ENCODE measurements around the gene PTPRN2. TPM values are rescaled to one million over a fixed set of nuclear protein-coding genes. Genes with fewer than 3 reads are reported as not detected.

Gene PTPRN2
- total and polyA plus RNA-seq, 2 of the 13 experiments (the other 11 are each of a cell fraction or from before 2014, with no cell fraction given): 2.5 to 24.2 TPM

DNA sequence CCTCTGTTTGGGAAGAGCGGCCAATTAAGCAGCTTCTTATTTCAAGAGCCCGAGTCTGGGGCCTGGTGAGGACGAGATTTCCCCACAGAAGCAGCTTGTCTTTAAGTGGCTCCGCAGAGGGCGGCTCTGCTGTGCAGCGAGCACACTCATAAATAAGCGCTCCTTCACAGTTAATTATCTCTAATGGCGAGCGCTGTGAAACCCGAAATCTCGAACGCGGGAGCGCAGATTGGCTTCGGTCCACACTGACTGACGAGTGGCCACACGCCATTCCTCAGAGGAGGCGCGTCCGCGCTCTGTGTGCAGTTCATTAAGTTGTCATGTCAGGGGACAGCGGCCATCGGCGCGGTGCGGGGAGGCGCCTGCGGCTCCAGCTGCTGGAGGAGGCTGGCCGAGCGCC lies 689.9 kb downstream of the PTPRN2 start:
- intact Hi-C loops (cut with micrococcal nuclease; ENCODE audit: unreplicated experiment) (no loop called here), in situ Hi-C loops (cut with HindIII; ENCODE audit: extremely low pct_ligation_motif_present, low pct_unique_long_range_greater_than_20kb) (no loop called here)
- no peak overlapping the region for H3K4me3 ChIP-seq (replicated peaks in 1 of 3; ENCODE audit: insufficient read depth in 1 of 3, low read depth in 2 of 3, low read length in 3 of 3)
- ATAC-seq (no peak), DNase-seq (ENCODE audit: low spot score) (no peak), FAIRE-seq (no peak)
- no peaks in the 10 kb centered on the region for H3K9me3 ChIP-seq (ENCODE audit: low read length)
- BruUV-seq (replicated peaks): no TSS peak
- no peak for TF ChIP-seq CTCF (CRISPR knock-in tag; IDR thresholded peaks at IDR 0.05)
- TF ChIP-seq TOE1 (CRISPR knock-in tag; IDR thresholded peaks at IDR 0.05): no peak
- TF ChIP-seq ZNF552 (CRISPR knock-in tag; IDR thresholded peaks at IDR 0.05; ENCODE audit: borderline replicate concordance): no peak
- no peak for TF ChIP-seq SKIL (CRISPR knock-in tag; IDR thresholded peaks at IDR 0.05; ENCODE audit: borderline replicate concordance)
- no peak for TF ChIP-seq ZNF44 (CRISPR knock-in tag; IDR thresholded peaks at IDR 0.05)
- no peak overlapping the region for H3K9ac ChIP-seq (ENCODE audit: insufficient read depth, low read depth, low read length)
- no peak overlapping the region for H2AFZ ChIP-seq (ENCODE audit: low read length)
- ChIA-PET CTCF (ENCODE audit: low intra/inter-chr PET ratio, low total read pairs) (no interaction called here), POLR2A (no interaction called here)
- WGBS (ENCODE audit: low lambda C conversion rate): 94% methylated on average over 20 of the region's 30 CpGs
- no peak overlapping the region for H3K27ac ChIP-seq (ENCODE audit: extremely low read length, insufficient read depth, low read length)
- H3K36me3 ChIP-seq (replicated peaks in 1 of 2; ENCODE audit: control insufficient read depth in 1 of 2, insufficient read depth in 2 of 2, low read length in 2 of 2): no peaks in the 10 kb centered on the region
- no peaks in the 10 kb centered on the region for H3K4me1 ChIP-seq (ENCODE audit: insufficient read depth, low read length)
- H3K79me2 ChIP-seq (ENCODE audit: insufficient read depth, low read length): no peaks in the 10 kb centered on the region
- H4K20me1 ChIP-seq (ENCODE audit: insufficient read depth, low read length): peaks cover 3% of the 10 kb centered on the region; the same call in 1 of the 2 replicates
- H3K27me3 ChIP-seq (ENCODE audit: control insufficient read depth in 1 of 2, insufficient read depth in 2 of 2, low read length in 2 of 2): no peaks in the 10 kb centered on the region
- H3K4me2 ChIP-seq (ENCODE audit: low read depth, low read length): no peak overlapping the region
